ENCODE results near the gene RPS2. TPM values are rescaled to one million over a fixed set of nuclear protein-coding genes. Genes with fewer than 3 reads are reported as not detected.
A peak's percentile ranks its signal among the peaks of the same experiment; 100 is the strongest.

Gene RPS2
- total RNA-seq, 8 experiments from 2014 or later, result 1,718 to 3,761 (median 2,257) TPM

- Histone ChIP-seq H3K4me3 (peak overlapping the region; percentile 63 to 92 (median 83)), H3K27ac (peak overlapping the region; percentile 76 to 88), H3K4me1 (replicated peaks in 1 of 2) (peaks cover 11 to 22% of the 10 kb centered on the region in 2 donors)
- in situ Hi-C loops (cut with MboI; ENCODE audit: low pct_unique_long_range_greater_than_20kb in 2 of 9, low sequenced_read_pairs in 9 of 9, unreplicated experiment in 9 of 9), result no loop called here
- ATAC-seq (replicated peaks in 6 of 8), result peak in 5 of 8 experiments; percentile 1 to 14 (median 6)
- WGBS, 10 experiments, result 0 to 54% (median 15%) methylated on average over 1 to 19 of the region's 58 CpGs; no CpG with 5 or more reads in 2 of the 10 experiments
Measured at GRCh38 chr16:1984347-1985225, 20.0 kb upstream of the RPS2 start.

DNA sequence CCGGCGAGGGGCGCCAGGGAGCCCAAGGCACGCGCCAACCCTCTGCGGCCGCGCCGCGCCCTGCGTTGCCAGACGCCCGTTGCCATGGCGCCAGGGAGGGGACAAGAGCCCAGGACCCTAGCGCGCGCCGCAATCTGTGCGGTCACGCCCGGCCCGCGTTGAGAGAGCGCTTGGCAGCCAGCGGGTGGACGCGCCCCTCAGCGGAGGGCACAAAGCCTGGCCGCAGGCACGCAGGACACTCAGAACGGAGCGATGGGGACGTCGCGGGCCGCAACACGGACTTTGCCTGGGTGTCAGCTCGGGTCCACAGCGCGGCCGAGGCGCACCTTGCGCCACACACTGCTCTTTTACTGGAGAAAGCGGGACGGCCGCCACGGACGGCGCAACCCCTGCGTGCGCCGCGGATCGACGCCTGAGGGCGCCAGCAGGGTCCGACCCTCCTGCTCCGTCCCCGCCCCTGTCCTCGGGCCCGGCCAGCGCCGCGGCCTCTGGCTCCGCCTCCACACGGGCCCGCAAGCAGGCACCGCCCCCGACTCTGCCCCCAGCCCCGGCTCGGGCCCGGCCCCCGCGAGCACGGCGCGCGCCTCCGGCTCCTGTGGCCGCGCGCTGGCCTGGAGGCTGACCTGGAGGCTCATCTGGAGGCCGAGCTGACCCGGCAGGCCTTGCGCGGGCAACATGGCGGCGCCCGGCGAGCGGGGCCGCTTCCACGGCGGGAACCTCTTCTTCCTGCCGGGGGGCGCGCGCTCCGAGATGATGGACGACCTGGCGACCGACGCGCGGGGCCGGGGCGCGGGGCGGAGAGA lies 19.1 kb upstream of the RPS2 start, which contains the start of gene GFER:
TSS of gene GFER (plus strand) at position 650 of the 803 bp plus-strand sequence. CDS start at position 676, 26 bp downstream.
- peaks cover 6 to 18% of the 10 kb centered on the region in 2 donors for H3K4me1 ChIP-seq (replicated peaks in 1 of 2)
- H3K4me3 ChIP-seq, result peak within 1 kb of the TSS; percentile 63 to 92 (median 83)
- in situ Hi-C loops (cut with MboI; ENCODE audit: low pct_unique_long_range_greater_than_20kb in 2 of 9, low sequenced_read_pairs in 9 of 9, unreplicated experiment in 9 of 9), result no loop called here
- H3K27ac ChIP-seq, result peak within 1 kb of the TSS; percentile 84 to 88
- WGBS, 10 experiments, result 0 to 3% (median 0%) methylated on average over 2 to 10 of the region's 109 CpGs; no CpG with 5 or more reads in 7 of the 10 experiments
- ATAC-seq (replicated peaks in 6 of 8), result peak; percentile 77 to 91 (median 86)

DNA sequence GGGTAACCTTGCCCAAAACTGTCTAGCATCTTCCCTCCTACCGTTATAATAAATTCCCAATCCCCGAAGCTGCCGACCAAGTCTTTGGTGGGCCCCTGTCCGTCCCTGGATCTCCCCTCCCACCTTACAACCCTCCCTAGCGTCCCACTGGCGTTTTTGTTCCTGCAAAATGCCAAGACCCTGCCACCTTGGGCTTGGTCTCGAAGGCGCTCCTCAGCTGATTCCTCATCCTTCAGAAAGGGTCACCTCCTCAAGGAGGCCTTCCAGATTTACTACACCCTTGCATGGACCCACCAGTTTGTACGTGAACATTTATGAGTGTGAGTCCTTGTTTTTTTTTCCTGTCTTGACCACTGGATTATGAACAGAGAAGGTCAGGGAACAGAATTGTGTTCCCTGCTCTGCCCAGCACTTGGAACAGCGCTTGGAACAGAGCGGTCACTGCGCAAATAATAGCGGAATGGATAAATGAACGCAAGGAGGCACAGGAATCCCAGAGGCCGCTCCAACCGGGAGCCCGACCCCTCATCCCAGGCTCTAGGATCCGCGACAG lies 18.4 kb upstream of the RPS2 start:
- no peak for ATAC-seq (replicated peaks in 6 of 8)
- peaks cover 6 to 18% of the 10 kb centered on the region in 2 donors for H3K4me1 ChIP-seq (replicated peaks in 1 of 2)
- 4 to 80% (median 36%) methylated on average over 1 to 10 of the region's 19 CpGs; no CpG with 5 or more reads in 1 of the 10 experiments for WGBS, 10 experiments
- peak overlapping the region; percentile 84 to 88 for H3K27ac ChIP-seq
- in situ Hi-C loops (cut with MboI; ENCODE audit: low pct_unique_long_range_greater_than_20kb in 2 of 9, low sequenced_read_pairs in 9 of 9, unreplicated experiment in 9 of 9), result no loop called here
- peak overlapping the region; percentile 63 to 92 (median 83) for H3K4me3 ChIP-seq

- ATAC-seq (replicated peaks in 6 of 8), result no peak
- Histone ChIP-seq H3K4me3 (no peak overlapping the region), H3K4me1 (replicated peaks in 1 of 2) (peaks cover 6 to 18% of the 10 kb centered on the region in 2 donors), H3K27ac (no peak overlapping the region)
- in situ Hi-C loops (cut with MboI; ENCODE audit: low pct_unique_long_range_greater_than_20kb in 2 of 9, low sequenced_read_pairs in 9 of 9, unreplicated experiment in 9 of 9), result no loop called here
- 40 to 59% (median 40%) methylated on average over 1 to 5 of the region's 5 CpGs; no CpG with 5 or more reads in 7 of the 10 experiments for WGBS, 10 experiments
Measured at GRCh38 chr16:1982013-1982433, 17.4 kb upstream of the RPS2 start.

DNA sequence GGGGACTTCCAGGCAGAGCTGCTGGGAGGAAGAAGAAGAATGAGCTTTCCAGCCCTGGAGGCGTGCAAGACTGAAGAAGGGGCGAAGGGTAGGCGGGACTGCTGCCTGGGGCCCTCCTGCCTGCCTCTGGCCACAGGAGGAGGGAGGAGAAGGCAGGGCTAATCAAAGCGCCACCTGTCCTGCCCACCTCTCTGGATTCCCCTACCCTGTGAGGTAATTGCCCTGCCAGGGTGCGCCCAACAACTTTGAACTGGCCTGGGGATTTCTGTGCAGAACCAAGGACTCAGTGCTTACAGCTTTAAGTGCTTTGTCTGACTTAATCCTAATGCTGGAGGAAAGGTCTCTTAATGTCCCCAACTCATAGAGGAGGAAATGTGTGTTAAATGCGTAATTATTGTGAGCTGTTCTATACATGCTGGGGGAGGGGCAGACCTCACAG lies 16.8 kb upstream of the RPS2 start, which contains the start of gene NOXO1:
TSS of gene NOXO1 (minus strand) at position 72 of the 439 bp plus-strand sequence. CDS start 290 bp downstream, outside the sequence.
- no peak for ATAC-seq (replicated peaks in 6 of 8)
- in situ Hi-C loops (cut with MboI; ENCODE audit: low pct_unique_long_range_greater_than_20kb in 2 of 9, low sequenced_read_pairs in 9 of 9, unreplicated experiment in 9 of 9), result no loop called here
- no peak within 1 kb of the TSS for H3K4me3 ChIP-seq
- H3K4me1 ChIP-seq (replicated peaks in 1 of 2), result peaks cover 6 to 18% of the 10 kb centered on the region in 2 donors
- no peak within 1 kb of the TSS for H3K27ac ChIP-seq
- WGBS, 10 experiments, result 0 to 50% (median 33%) methylated on average over 1 to 2 of the region's 6 CpGs; no CpG with 5 or more reads in 5 of the 10 experiments

DNA sequence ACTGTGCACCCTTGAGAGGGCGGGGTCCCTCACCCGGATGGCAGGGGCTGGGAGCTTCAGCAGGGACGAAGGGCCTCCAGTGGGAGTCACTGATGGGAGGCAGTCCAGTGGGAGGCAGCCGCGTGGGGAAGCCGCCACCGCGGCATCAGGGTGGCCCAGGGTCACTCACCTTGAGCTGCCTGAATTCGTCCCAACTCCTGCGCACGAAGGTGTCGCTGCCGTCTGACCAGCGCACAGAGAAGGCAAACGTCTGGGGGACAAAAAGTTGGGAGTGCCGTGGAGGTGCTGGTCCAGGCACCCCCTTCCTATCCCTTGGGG lies 16.1 kb upstream of the RPS2 start:
- H3K4me1 ChIP-seq (replicated peaks in 1 of 2), result peaks cover 6 to 18% of the 10 kb centered on the region in 2 donors
- 0 to 50% (median 31%) methylated on average over 1 to 8 of the region's 16 CpGs; no CpG with 5 or more reads in 6 of the 10 experiments for WGBS, 10 experiments
- in situ Hi-C loops (cut with MboI; ENCODE audit: low pct_unique_long_range_greater_than_20kb in 2 of 9, low sequenced_read_pairs in 9 of 9, unreplicated experiment in 9 of 9), result no loop called here
- H3K27ac ChIP-seq, result no peak overlapping the region
- H3K4me3 ChIP-seq, result no peak overlapping the region
- no peak for ATAC-seq (replicated peaks in 6 of 8)

GRCh38 chr16:1980030-1980769 lies 15.6 kb upstream of the RPS2 start:
- H3K4me3 ChIP-seq, result no peak overlapping the region
- no peak for ATAC-seq (replicated peaks in 6 of 8)
- WGBS, 10 experiments, result 0 to 13% methylated on average over 2 to 9 of the region's 53 CpGs; no CpG with 5 or more reads in 8 of the 10 experiments
- H3K27ac ChIP-seq, result no peak overlapping the region
- H3K4me1 ChIP-seq (replicated peaks in 1 of 2), result peaks cover 4 to 16% of the 10 kb centered on the region in 2 donors
- in situ Hi-C loops (cut with MboI; ENCODE audit: low pct_unique_long_range_greater_than_20kb in 2 of 9, low sequenced_read_pairs in 9 of 9, unreplicated experiment in 9 of 9), result no loop called here

DNA sequence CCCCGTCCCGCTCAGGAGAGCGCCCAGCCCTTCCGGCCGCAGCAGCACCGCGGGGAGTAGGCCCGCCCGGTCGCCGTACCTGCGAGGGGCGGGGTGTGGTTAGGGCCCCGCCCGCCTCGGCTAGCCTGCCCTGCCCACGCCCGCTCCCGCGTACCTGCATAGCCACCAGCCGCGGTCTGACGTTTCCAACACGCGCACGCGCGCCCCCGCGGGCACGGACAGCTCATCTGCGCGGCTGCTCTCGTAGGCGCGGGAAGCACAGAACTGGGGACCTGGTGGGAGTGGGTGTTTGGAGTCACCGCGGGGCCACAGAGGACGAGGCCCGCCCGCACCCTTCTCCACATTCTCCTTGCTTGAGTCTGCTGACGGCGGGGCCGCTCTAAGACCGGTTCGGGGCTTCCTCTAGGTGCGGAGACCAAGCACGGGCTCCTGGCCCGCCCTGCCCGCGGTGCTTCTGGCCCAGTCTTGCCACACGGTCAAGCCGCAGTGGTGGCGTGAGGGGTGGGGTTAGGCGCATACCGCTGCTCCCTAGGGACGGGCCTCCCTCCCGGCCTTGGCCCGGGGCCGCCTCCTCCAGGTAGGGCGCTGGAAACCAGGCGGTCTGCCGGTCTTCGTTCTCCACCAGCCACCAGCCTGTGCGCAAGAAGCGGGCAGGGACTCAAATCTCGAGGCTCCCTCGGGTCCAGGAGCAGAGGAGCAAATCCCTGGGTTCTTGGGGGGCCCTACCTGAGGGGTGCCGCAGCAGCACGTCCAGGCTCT lies 14.8 kb upstream of the RPS2 start:
- no peak for ATAC-seq (replicated peaks in 6 of 8)
- in situ Hi-C loops (cut with MboI; ENCODE audit: low pct_unique_long_range_greater_than_20kb in 2 of 9, low sequenced_read_pairs in 9 of 9, unreplicated experiment in 9 of 9), result no loop called here
- WGBS, 10 experiments, result 18 to 20% methylated on average over 2 to 6 of the region's 70 CpGs; no CpG with 5 or more reads in 8 of the 10 experiments
- no peak overlapping the region for H3K27ac ChIP-seq
- H3K4me1 ChIP-seq (replicated peaks in 1 of 2), result peaks cover 0 to 11% of the 10 kb centered on the region in 2 donors
- no peak overlapping the region for H3K4me3 ChIP-seq

- no CpG with 5 or more reads among the region's 37 CpGs for WGBS, 10 experiments
- Histone ChIP-seq H3K27ac (no peak overlapping the region), H3K4me3 (no peak overlapping the region), H3K4me1 (replicated peaks in 1 of 2) (peaks cover 0 to 11% of the 10 kb centered on the region in 2 donors)
- in situ Hi-C loops (cut with MboI; ENCODE audit: low pct_unique_long_range_greater_than_20kb in 2 of 9, low sequenced_read_pairs in 9 of 9, unreplicated experiment in 9 of 9), result no loop called here
- no peak for ATAC-seq (replicated peaks in 6 of 8)
Measured at GRCh38 chr16:1978476-1979120, 14.0 kb upstream of the RPS2 start.

DNA sequence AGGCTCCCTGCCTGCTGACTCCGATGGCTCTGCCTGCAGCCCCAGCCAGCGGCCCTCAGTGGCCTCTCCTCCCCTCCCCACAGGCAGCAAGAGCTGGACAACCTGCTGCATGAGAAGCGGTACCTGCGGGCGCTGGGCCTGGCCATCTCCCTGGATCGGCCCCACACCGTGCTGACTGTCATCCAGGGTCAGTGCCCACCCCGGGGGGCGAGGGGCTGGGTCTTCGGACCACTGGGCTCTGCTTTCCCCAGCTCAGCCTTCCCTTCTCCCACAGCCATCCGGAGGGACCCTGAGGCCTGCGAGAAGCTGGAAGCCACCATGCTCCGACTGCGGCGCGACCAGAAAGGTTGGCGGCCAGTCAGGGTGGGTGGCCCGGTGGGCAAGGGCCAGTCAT lies 13.2 kb upstream of the RPS2 start:
- ATAC-seq (replicated peaks in 6 of 8), result no peak
- WGBS, 10 experiments, result 90 to 100% (median 100%) methylated on average over 1 to 2 of the region's 18 CpGs; no CpG with 5 or more reads in 7 of the 10 experiments
- in situ Hi-C loops (cut with MboI; ENCODE audit: low pct_unique_long_range_greater_than_20kb in 2 of 9, low sequenced_read_pairs in 9 of 9, unreplicated experiment in 9 of 9), result no loop called here
- Histone ChIP-seq H3K27ac (no peak overlapping the region), H3K4me1 (replicated peaks in 1 of 2) (peaks cover 0 to 16% of the 10 kb centered on the region in 2 donors), H3K4me3 (no peak overlapping the region)
